A549 (cell line): Measurements from ENCODE around the gene UST.

ENCODE experiments used
- JUN ChIP-seq, 2 experiments: fragments of >200 bp; sonication (Bioruptor Twin); formaldehyde crosslinking; IDR thresholded peaks; 2 replicates in 1 of 2; 3 replicates in 1 of 2; pipeline ENCODE4 v1.6.1; 2016 to 2017
- RAD21 ChIP-seq, 2 experiments: fragments of >200 bp in 1 of 2; sonication (Bioruptor Twin) in 1 of 2; formaldehyde crosslinking in 1 of 2; IDR thresholded peaks in 1 of 2; conservative IDR thresholded peaks in 1 of 2; 2 replicates in 1 of 2; 3 replicates in 1 of 2; pipeline ENCODE4 v1.6.1; 2012 to 2018; ENCODE audit warnings: inconsistent platforms in 1 of 2
- TF ChIP-seq, protein P1 (sequence below): fragments of >200 bp; sonication (Bioruptor Twin); formaldehyde crosslinking; IDR thresholded peaks from 3 replicates; pipeline ENCODE4 v1.5.1; 2016

DNA sequence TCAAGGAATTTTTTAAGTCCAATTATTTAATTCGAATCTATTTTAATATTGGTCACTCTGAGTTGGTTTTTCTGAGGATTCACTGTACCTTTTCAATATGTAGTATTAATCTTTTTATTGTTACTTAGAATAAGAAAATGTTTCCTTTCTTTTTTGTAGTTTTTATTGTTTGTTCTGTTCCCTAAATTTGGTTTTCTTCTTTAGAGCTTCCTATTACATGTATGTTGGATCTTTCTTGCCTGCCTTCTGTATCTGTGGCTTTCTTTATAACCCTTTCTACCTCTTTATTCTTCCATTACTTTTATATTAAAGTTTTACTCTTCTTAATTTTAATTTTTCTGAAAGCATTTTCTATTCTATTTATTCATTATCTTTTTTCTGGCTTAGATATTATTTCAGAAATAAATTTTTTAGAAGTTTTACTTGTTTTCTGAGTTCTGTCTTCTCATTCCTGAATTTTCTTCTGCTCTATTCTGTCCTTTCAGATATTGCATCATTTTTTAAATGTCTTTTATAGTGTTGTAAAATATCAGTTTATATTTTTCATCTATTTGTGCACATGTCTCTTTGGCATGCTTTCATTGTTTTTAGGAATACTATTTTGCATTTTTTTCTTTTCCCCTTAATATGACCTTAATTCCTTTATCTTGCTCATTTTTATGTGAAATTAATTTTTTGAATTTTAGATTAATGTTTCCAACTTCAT is 33.6 kb upstream of the UST start:
- TF ChIP-seq JUN (IDR thresholded peaks at IDR 0.05) (no peak), RAD21 (conservative IDR thresholded peaks at IDR 0.05 in 1 of 2, IDR thresholded peaks at IDR 0.05 in 1 of 2) (no peak)
- TF ChIP-seq, protein P1, sequence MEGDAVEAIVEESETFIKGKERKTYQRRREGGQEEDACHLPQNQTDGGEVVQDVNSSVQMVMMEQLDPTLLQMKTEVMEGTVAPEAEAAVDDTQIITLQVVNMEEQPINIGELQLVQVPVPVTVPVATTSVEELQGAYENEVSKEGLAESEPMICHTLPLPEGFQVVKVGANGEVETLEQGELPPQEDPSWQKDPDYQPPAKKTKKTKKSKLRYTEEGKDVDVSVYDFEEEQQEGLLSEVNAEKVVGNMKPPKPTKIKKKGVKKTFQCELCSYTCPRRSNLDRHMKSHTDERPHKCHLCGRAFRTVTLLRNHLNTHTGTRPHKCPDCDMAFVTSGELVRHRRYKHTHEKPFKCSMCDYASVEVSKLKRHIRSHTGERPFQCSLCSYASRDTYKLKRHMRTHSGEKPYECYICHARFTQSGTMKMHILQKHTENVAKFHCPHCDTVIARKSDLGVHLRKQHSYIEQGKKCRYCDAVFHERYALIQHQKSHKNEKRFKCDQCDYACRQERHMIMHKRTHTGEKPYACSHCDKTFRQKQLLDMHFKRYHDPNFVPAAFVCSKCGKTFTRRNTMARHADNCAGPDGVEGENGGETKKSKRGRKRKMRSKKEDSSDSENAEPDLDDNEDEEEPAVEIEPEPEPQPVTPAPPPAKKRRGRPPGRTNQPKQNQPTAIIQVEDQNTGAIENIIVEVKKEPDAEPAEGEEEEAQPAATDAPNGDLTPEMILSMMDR, result no peak
